Subcutaneous abdominal adipose tissue (tissue), 5 donors: ENCODE measurements around the gene SPOCK2.

Experiments
- H3K27ac ChIP-seq: one replicate; pipeline ENCODE4 v1.7.0; 2013; ENCODE audit warnings: low read depth, mild to moderate bottlenecking, inconsistent platforms, low read length, moderate library complexity
- H3K27me3 ChIP-seq, 5 donors: one replicate each; pipeline ENCODE4 v1.7.0; 2013; ENCODE audit warnings: low read length in 5 of 5, inconsistent platforms in 1 of 5; ENCODE audit not compliant: control insufficient read depth in 5 of 5, insufficient read depth in 4 of 5
- H3K36me3 ChIP-seq, 5 donors: one replicate each; pipeline ENCODE4 v1.7.0; 2013; ENCODE audit warnings: low read length in 5 of 5; ENCODE audit not compliant: control insufficient read depth in 5 of 5, insufficient read depth in 5 of 5
- H3K4me1 ChIP-seq, 5 donors: one replicate each; pipeline ENCODE4 v1.7.0; 2013; ENCODE audit warnings: low read length in 5 of 5, mild to moderate bottlenecking in 3 of 5, moderate library complexity in 1 of 5; ENCODE audit not compliant: control insufficient read depth in 5 of 5, insufficient read depth in 5 of 5
- H3K4me3 ChIP-seq, 5 donors: one replicate each; pipeline ENCODE4 v1.7.0; 2013; ENCODE audit warnings: low read length in 5 of 5, low read depth in 1 of 5
- H3K9ac ChIP-seq, 5 donors: one replicate each; pipeline ENCODE4 v1.7.0; 2013; ENCODE audit warnings: low read length in 5 of 5, mild to moderate bottlenecking in 4 of 5, moderate library complexity in 3 of 5
- H3K9me3 ChIP-seq, 5 donors: one replicate each; pipeline ENCODE4 v1.7.0; 2013; ENCODE audit warnings: low read length in 5 of 5; ENCODE audit not compliant: control insufficient read depth in 5 of 5
- donor health status: healthy.
- donor health status: healthy.
- donor health status: healthy.
- donor health status: healthy.
- donor health status: healthy.

The SPOCK2 gene

DNA sequence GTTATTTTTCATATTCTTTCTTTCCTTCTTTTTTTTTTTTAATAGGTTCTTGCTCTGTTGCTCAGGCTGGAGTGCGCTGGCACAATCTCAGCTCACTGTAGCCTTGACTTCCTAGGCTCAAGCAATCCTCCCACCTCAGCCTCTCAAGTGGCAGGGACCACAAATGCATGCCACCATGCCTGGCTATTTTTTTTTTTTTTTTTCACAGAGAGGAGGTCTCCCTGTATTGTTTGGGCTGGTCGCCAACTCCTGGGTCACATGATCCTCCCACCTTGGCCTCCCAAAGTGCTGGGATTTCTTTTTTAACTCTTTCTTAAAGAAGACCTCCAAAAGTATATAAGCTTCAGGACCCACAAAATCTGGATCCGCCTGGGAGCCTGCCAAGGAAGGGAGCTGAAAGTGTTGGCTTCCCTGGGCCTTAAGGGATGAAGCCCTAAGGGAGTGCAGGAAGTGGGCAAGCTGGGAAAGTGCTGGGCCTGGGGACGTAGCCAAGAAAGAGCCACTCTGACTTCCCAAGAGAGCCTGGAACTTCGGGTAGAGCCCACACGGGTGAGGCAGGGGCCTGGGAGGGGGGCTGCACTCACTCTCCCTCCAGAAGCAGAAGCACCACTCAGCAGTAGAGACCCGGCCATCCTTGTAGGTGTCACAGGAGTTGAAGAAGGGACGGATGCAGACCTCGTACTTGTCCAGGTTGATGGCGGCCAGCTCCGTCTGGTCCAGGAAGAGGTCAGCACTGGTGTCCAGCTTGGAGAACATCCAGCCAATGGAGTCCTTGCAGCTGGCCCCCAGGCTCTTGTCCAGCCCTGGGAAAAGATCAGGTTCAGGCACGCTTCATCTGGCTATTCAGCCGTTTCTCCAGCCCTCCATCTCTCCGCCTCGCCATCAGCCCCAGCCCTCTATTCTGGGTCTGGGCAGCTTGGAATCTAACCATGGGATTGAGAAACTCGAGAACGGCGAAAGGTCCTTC is 21.8 kb downstream of the SPOCK2 start:
- Histone ChIP-seq H3K9me3 (peaks cover 2 to 3% (median 2%) of the 10 kb centered on the region in 5 donors), H3K27me3 (peaks cover 0 to 3% (median 0%) of the 10 kb centered on the region in 5 donors), H3K4me1 (peaks cover 0 to 16% (median 0%) of the 10 kb centered on the region in 5 donors), H3K4me3 (no peak overlapping the region), H3K36me3 (peaks cover 0 to 18% (median 0%) of the 10 kb centered on the region in 5 donors), H3K27ac (no peak overlapping the region), H3K9ac (no peak overlapping the region)

DNA sequence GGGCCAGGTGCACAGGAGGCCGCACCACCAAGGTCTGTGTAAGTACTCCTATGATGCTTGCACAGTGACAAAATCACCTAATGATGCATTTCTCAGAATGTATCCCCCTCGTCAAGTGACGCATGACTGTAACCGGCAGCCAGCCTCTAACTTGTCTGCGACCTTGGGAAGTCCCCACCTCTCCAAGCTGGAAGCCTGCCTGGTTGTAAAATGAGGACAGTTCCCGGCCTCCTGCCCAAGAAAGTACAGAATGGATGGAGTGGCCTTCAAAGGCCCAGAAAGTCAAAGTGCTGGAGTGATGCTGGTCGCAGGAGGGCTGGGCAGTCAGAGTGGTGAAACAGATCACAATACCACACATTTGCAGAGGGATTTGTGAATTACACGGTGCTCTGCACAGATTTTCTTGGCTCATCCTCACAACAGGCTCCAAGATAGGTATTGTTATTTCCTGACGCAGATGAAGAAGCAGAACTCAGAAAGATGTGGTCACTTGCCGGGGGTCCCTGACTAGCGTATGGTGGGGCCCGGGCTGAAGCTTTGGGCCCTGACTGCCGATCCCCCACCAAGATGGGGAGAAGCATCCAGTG is 22.8 kb downstream of the SPOCK2 start:
- H3K9ac ChIP-seq, result no peak overlapping the region
- no peak overlapping the region for H3K4me3 ChIP-seq
- H3K9me3 ChIP-seq, result no peaks in the 10 kb centered on the region
- peaks cover 0 to 3% (median 0%) of the 10 kb centered on the region in 5 donors for H3K27me3 ChIP-seq
- H3K36me3 ChIP-seq, result peaks cover 0 to 18% (median 0%) of the 10 kb centered on the region in 5 donors
- peaks cover 0 to 16% (median 0%) of the 10 kb centered on the region in 5 donors for H3K4me1 ChIP-seq
- H3K27ac ChIP-seq, result no peak overlapping the region

DNA sequence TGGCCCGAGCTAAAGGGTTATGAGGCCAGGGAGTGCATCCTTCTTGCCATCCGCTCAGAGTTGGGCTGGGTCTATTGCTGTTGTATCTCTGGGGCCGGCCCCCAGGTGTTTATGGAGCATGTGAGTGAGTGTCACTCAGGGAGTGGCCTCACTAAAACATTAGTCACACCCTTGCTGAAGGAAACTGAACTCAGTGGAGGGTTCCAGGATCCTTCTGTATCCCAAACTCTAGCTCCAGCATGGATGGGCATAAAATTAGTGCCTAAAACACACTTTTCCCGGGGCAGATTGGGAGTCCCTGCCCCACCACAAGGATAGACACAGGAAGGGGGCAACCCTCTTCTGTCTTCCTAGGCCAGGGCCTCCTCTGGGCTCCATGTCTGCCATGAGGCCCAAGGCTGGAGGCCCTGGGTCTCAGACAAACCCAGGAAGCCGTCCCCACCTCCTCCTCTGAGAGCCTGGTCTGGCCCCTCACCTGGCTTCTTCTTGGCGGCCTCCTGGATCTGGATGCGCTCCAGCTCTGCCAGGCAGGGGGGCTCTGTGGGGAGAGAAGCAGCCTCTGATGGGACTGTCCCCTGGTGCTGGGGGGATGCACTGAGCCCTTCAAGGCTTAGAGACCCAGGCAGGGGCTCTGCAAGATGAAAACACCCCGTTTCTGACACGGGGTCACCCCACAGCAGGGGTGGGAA is 24.5 kb downstream of the SPOCK2 start:
- Histone ChIP-seq H3K27ac (no peak overlapping the region), H3K36me3 (peaks cover 0 to 18% (median 0%) of the 10 kb centered on the region in 5 donors), H3K9ac (no peak overlapping the region), H3K27me3 (peaks cover 0 to under 1% (median 0%) of the 10 kb centered on the region in 5 donors), H3K9me3 (no peaks in the 10 kb centered on the region), H3K4me1 (peaks cover 0 to 14% (median 0%) of the 10 kb centered on the region in 5 donors), H3K4me3 (no peak overlapping the region)

DNA sequence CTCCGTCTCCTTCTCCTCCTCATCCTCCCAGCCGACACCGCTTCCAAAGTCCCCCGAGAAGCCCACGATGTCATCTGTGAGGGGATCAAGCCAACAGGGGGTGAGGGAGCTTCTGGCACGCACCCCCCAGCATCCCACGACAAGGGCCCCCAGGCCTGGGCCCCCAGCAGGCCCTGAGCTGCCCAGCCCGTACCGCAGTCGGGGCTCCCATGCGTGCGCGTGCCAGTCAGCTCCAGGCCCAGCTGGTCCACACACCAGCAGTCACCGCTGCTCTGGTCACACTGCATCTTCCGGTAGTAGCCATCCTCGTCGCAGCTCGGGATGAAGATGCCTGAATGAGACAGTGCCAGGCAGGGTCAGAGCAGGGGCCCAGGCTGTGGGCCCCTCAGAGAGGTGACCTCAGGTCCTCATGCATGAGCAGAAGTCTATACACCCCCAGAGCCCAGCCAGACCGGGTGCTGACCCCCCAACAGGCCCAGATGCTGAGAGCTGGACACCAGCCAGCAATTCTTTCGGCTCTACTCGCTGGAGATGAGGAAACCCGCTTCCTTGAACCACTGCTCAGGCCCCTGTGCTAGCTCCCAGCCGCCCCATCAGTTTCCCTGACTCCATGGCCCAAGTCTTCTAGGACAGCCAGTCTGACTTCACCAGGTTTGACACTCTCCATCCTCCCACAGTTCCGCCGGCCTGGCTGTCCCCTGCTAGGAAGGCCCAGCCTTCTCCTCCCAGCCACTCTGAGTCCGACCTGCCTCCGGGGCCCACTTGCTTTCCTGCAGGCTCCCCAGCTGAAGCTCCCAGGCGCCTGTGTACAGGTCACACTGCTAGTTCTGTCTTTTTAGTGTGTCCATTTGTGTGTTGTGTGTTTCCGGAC is 25.3 kb downstream of the SPOCK2 start:
- Histone ChIP-seq H3K36me3 (peaks cover 0 to 16% (median 0%) of the 10 kb centered on the region in 5 donors), H3K4me3 (no peak overlapping the region), H3K9ac (no peak overlapping the region), H3K27me3 (no peaks in the 10 kb centered on the region), H3K4me1 (peaks cover 0 to 11% (median 0%) of the 10 kb centered on the region in 5 donors), H3K9me3 (no peaks in the 10 kb centered on the region), H3K27ac (no peak overlapping the region)

DNA sequence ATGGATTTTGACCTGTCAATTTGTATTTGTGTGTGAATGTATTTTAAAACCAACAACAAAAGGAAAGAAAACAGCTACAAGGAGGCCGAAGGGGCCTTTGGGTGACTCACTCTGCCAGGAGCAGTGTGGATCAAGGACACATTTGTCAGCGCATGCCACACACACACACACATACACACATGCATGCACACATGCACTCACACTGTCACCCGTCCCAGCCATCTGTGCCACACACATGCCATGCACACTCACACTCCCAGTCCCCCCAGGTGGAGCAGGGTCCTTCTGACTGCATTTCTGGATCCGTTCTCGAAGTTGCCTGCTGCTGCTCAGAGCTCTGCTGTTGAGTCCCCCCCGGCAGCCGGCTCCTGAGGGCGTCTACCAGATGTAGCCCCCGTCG is 26.0 kb downstream of the SPOCK2 start:
- Histone ChIP-seq H3K36me3 (peaks cover 0 to 13% (median 0%) of the 10 kb centered on the region in 5 donors), H3K4me1 (peaks cover 0 to 5% (median 0%) of the 10 kb centered on the region in 5 donors), H3K27ac (no peak overlapping the region), H3K9ac (no peak overlapping the region), H3K9me3 (no peaks in the 10 kb centered on the region), H3K4me3 (no peak overlapping the region), H3K27me3 (peaks cover 0 to 2% (median 0%) of the 10 kb centered on the region in 5 donors)

DNA sequence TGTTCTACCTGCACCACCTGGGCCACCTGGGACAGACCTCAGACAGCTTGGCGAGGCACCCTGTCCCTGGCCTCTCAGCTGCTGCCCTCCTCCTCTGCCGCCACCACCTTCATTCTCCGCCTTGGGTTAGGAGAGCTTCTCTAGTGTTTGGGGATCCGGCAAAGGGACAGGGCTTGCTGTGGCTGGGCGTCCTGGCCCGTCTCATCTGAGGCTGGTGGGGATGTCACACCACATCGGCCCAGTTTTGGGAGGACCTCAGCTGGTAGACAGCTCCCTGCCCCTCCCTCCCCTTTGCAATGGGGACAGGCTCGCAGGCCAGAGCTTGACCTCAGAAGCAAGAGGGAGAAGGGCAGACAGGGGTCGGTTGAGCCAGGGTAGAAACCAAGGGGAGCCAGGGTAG is 26.4 kb downstream of the SPOCK2 start:
- no peak overlapping the region for H3K9ac ChIP-seq
- H3K36me3 ChIP-seq, result peaks cover 0 to 13% (median 0%) of the 10 kb centered on the region in 5 donors
- no peak overlapping the region for H3K4me3 ChIP-seq
- no peak overlapping the region for H3K27ac ChIP-seq
- peaks cover 0 to 5% (median 0%) of the 10 kb centered on the region in 5 donors for H3K27me3 ChIP-seq
- H3K4me1 ChIP-seq, result peaks cover 0 to 1% (median 0%) of the 10 kb centered on the region in 5 donors
- no peaks in the 10 kb centered on the region for H3K9me3 ChIP-seq

DNA sequence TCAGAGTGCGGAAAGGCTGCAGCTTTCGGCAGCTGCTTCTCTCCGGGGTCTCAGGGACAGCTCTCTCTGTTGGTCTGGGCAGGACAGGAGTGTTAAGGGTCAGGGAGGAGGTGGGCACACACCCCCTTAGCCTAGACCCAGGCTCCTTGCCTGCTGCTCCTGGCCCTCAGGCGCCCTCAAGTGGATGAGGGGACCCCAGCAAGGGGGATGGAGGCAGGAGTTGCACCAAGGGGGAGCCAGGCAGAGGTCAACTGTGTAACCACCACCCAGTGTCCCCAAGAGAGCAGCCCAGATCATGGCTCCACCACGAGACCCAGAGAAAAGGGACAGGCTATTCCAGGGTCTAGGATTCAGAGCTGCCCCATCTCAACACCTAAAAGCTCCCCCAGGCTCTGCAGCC is 26.9 kb downstream of the SPOCK2 start:
- Histone ChIP-seq H3K9ac (no peak overlapping the region), H3K9me3 (no peaks in the 10 kb centered on the region), H3K27me3 (peaks cover 0 to 5% (median 0%) of the 10 kb centered on the region in 5 donors), H3K4me1 (no peaks in the 10 kb centered on the region), H3K4me3 (no peak overlapping the region), H3K36me3 (peaks cover 0 to 13% (median 0%) of the 10 kb centered on the region in 5 donors), H3K27ac (no peak overlapping the region)

DNA sequence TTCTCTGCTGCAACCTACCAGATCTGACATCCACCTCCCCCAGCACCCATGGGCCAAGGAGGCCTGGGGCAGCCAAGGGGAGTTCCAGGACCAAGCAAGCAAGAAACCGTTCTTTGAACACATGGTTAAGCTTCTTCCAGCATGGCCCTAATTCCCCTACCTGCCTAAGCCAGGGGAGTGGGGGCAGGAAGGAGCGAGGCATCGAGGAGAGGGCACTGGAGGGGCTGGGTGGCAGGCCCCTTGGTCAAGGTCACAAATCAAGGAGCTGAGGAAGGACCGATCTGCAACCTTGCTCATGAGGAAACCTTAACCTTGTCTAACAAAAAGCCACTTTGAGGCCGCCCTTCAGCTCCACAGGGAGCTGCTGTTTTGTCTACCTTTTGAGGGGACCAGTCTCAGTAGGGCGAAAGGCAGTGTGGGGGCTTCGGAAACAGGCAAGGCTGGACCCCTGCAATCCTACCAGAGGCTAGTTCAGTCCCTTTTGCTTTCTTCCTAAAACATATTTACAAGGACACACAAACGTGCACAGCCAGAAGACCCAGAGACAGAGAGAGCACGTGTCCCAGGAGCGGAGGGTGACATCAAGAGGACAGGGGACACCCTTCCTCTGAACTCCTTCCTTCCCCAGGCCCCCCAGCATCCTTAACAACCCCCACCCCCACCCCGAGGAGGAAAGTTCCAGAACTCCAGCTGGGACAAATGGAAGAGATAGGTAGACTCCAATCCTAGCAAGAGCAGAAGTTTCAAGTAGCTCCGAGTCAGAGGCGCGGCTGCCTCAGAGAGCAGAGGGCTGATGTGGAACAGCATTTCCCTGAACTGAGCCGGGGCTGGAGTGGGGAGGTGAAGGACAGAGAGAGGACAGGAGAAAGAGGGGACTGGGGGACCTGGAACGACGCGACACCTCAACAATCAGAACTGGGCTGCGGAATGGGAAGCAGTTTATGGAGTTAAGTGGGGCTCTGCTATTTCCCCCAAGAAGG is 28.2 kb downstream of the SPOCK2 start:
- no peaks in the 10 kb centered on the region for H3K9me3 ChIP-seq
- H3K4me1 ChIP-seq, result no peaks in the 10 kb centered on the region
- peaks cover 0 to 8% (median 0%) of the 10 kb centered on the region in 5 donors for H3K36me3 ChIP-seq
- H3K27ac ChIP-seq, result no peak overlapping the region
- peaks cover 0 to 7% (median 0%) of the 10 kb centered on the region in 5 donors for H3K27me3 ChIP-seq
- no peak overlapping the region for H3K9ac ChIP-seq
- no peak overlapping the region for H3K4me3 ChIP-seq
